Spinal cord (tissue), 10 donors: Measurements from ENCODE around the gene INO80. TPM values are rescaled to one million over a fixed set of nuclear protein-coding genes. Genes with fewer than 3 reads are reported as not detected.

Experiments used
- DNase-seq, 6 donors: peaks; one replicate each; pipeline versions ENCODE4 v3.0.0 to v3.0.0-alpha.2; 2013 to 2015; ENCODE audit warnings: low spot score in 6 of 6, low read depth in 4 of 6
- H3K27ac ChIP-seq: one replicate; pipeline ENCODE4 v1.5.1; 2013; ENCODE audit warnings: low read depth, low read length, control low read depth
- H3K27me3 ChIP-seq: one replicate; pipeline ENCODE4 v1.6.1; 2013; ENCODE audit warnings: low read length; ENCODE audit not compliant: control insufficient read depth, insufficient read depth
- H3K36me3 ChIP-seq: one replicate; pipeline ENCODE4 v1.6.1; 2013; ENCODE audit warnings: low read length; ENCODE audit not compliant: control insufficient read depth, insufficient read depth
- H3K4me1 ChIP-seq: one replicate; pipeline ENCODE4 v1.6.1; 2013; ENCODE audit warnings: low read length; ENCODE audit not compliant: control insufficient read depth, insufficient read depth
- H3K4me3 ChIP-seq: one replicate; pipeline ENCODE4 v1.5.1; 2013; ENCODE audit warnings: low read depth, low read length, control low read depth
- H3K9me3 ChIP-seq: one replicate; pipeline ENCODE4 v1.6.1; 2013; ENCODE audit warnings: low read length; ENCODE audit not compliant: control insufficient read depth, insufficient read depth
- WGBS: methylation state at CpG from one replicate; pipeline ENCODE4 v1.1.5; 2013; ENCODE audit warnings: missing lambda C conversion rate; ENCODE audit not compliant: insufficient coverage; 5-methylcytosine and 5-hydroxymethylcytosine counted together
- polyA plus RNA-seq, 2 donors: library from polyadenylated mRNA; unstranded; fragments of 120-200 nt; gene quantifications; one replicate each; pipeline ENCODE4 v1.2.1, GENCODE V29; 2013; ENCODE audit not compliant: insufficient read length in 2 of 2
- small RNA-seq: library from RNA; depleted of rRNA; stranded (forward); fragments of <200 nt; gene quantifications from one replicate; pipeline ENCODE3, GENCODE V24; 2014; ENCODE audit warnings: low replicate concordance
- total RNA-seq, 2 donors: library from RNA; depleted of rRNA in 1 of 2; stranded (reverse); fragments of 120-200 nt in 1 of 2; fragments of >200 nt in 1 of 2; gene quantifications; one replicate each; pipeline versions ENCODE4 v1.2.3 to v1.2.4, GENCODE V29; 2013 to 2014
- donor health status: healthy.

The INO80 gene
- total and polyA plus RNA-seq, 4 donors, result 15.9 to 27.8 (median 19.3) TPM

DNA sequence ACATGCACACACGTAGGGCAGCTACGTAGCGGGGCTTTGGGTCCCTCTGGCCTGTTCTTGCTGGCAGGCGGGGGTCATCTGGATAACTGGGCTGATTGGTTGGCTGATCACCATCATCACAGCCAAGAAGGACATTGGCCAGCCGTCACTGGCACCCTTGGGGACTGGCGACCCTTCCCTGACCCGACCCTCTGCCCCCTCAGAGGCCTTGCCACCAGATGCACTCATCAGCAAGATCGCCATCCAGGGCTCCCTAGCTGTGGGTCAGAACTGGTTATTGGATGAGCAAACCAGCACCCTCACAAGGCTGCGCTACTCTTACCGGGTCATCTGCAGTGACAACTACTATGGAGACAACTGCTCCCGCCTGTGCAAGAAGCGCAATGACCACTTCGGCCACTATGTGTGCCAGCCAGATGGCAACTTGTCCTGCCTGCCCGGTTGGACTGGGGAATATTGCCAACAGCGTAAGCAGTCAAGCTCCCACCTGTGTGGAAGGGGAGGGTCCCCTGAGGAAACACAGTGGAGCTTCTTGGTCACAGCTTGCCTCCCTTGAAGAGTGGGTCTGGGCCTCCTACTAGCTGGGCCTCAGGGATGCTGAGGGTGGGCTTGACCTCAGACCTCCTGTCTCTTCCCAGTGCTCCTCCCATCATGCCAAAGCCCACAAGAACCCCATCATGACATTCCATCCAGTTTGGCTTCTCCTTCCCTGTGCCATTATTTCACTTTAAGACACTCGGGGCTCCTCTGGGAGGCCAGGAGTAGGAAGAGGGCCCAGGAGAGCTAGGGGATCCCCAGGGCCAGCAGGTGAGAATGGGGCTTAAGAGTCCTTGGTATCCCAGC lies 184.6 kb downstream of the INO80 start:
- peaks cover 65% of the 10 kb centered on the region for H3K27me3 ChIP-seq
- H3K4me3 ChIP-seq, result no peak overlapping the region
- peaks cover 19% of the 10 kb centered on the region for H3K36me3 ChIP-seq
- no peak overlapping the region for H3K27ac ChIP-seq
- WGBS, result 50% methylated on average over 14 of the region's 16 CpGs
- peaks cover 61% of the 10 kb centered on the region for H3K4me1 ChIP-seq
- DNase-seq, result no peak
- H3K9me3 ChIP-seq, result no peaks in the 10 kb centered on the region

DNA sequence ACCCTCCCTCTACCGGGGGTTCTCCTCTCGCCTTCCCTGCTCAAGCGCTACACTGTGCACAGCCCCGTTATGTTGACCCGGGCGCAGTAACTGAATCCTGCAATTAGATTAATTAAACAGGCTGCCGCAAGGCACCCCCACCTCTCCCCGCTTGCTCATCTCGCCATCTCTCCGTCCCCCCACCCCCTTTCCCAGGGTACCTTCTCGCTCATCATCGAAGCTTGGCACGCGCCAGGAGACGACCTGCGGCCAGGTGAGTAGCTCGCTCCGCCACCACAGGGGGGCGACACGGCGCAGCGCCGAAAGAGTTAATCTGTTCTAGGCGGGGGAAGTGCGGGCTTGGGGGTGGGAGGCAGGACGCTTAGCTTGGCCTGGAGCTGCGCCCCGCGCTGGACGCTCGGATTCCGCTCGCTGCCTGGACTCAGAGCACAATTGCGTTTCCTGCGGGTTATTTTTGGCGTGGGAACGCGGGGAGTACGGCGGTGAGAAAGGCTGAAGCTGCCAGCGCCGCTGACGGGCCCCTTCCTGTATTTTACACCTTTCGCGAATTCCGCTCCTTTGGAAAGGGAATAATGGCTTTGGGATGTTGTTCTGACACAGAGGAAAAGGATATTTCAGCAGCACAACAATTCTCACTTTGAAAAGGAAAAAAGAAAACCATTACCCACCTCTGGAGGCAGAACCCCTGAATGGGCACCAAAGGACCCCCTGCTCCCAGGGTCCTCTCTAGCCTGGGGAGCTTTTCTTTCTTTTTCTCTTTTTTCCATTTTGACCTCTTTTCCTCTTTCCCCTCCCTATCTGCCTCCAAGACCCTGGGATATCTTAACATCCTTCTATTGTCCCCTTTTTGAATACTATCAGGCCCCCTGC lies 185.4 kb downstream of the INO80 start:
- Histone ChIP-seq H3K27ac (no peak overlapping the region), H3K27me3 (peaks cover 74% of the 10 kb centered on the region), H3K36me3 (peaks cover 12% of the 10 kb centered on the region), H3K4me3 (peak overlapping the region; percentile 41), H3K9me3 (no peaks in the 10 kb centered on the region), H3K4me1 (peaks cover 69% of the 10 kb centered on the region)
- peak in 2 of 6 donors; percentile 61 to 87 for DNase-seq
- WGBS, result under 1% methylated on average over 34 of the region's 46 CpGs

DNA sequence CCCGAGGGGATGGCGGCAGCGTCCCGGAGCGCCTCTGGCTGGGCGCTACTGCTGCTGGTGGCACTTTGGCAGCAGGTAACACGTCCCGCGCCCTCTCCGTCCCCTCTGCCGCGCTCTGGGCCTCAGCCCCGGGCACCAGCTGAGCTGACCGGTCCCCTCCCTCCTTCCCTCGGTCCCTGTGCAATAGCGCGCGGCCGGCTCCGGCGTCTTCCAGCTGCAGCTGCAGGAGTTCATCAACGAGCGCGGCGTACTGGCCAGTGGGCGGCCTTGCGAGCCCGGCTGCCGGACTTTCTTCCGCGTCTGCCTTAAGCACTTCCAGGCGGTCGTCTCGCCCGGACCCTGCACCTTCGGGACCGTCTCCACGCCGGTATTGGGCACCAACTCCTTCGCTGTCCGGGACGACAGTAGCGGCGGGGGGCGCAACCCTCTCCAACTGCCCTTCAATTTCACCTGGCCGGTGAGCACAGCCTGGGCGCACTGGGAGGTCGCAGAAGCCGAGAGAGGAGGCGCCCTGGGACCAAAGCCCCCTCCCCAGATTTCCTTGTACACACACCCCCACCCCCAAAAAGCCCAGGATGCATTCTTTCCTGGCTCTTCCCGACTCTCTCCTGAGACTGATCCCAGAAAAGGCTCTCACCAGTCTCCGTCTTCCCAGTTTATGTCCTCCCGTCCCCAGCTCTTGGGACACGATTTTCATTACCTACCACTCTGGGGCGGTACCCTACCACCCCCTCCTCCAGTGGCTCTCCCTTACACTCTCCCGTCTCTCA lies 186.2 kb downstream of the INO80 start:
- whole genome bisulfite sequencing, result under 1% methylated on average over 56 of the region's 56 CpGs
- no peak overlapping the region for H3K27ac ChIP-seq
- peak overlapping the region; percentile 41 for H3K4me3 ChIP-seq
- peaks cover 79% of the 10 kb centered on the region for H3K27me3 ChIP-seq
- no peaks in the 10 kb centered on the region for H3K9me3 ChIP-seq
- peaks cover 5% of the 10 kb centered on the region for H3K36me3 ChIP-seq
- DNase-seq, result peak in 2 of 6 donors; percentile 61 to 66
- H3K4me1 ChIP-seq, result peaks cover 75% of the 10 kb centered on the region

Small RNAs within 50 kb of the gene (small RNA-seq; reads per million reads assigned to genes)
- not detected for gene ISCA1P4

Other genes starting within 250 kb of the INO80 start
- gene RHOV, start 242.0 kb downstream of the INO80 start, total RNA-seq, result 1 to 10 TPM; 1.7 to 2.8 TPM
- 10 to 100 TPM in 1 of 2 donors, 1 to 10 TPM in 1; 9.3 to 12.2 TPM for gene RHOV, start 242.0 kb downstream of the INO80 start, polyA plus RNA-seq
- 10 to 100 TPM; 19.9 to 22.9 TPM for gene VPS18, start 221.8 kb downstream of the INO80 start, total RNA-seq
- gene VPS18, start 221.8 kb downstream of the INO80 start, polyA plus RNA-seq, result 10 to 100 TPM; 21.3 to 23.1 TPM
- 1 to 10 TPM; 5.8 to 7.5 TPM for gene DLL4, start 186.9 kb downstream of the INO80 start, total RNA-seq
- 1 to 10 TPM; 5.6 to 8.5 TPM for gene DLL4, start 186.9 kb downstream of the INO80 start, polyA plus RNA-seq
- gene CHAC1, start 162.8 kb downstream of the INO80 start, total RNA-seq, result 1 to 10 TPM; 3.6 to 4.6 TPM
- gene CHAC1, start 162.8 kb downstream of the INO80 start, polyA plus RNA-seq, result 10 to 100 TPM; 17.0 to 17.7 TPM
- gene EXD1, start 114.5 kb upstream of the INO80 start, total RNA-seq, result under 1 TPM in 1 of 2 donors, not detected in 1; 0.40 TPM
- under 1 TPM in 1 of 2 donors, not detected in 1; 0.26 TPM for gene EXD1, start 114.5 kb upstream of the INO80 start, polyA plus RNA-seq
- gene CHP1, start 115.0 kb upstream of the INO80 start, total RNA-seq, result 10 to 100 TPM; 55.2 to 70.7 TPM
- 10 to 100 TPM; 62.4 to 76.4 TPM for gene CHP1, start 115.0 kb upstream of the INO80 start, polyA plus RNA-seq
- 1 to 10 TPM; 4.5 to 5.5 TPM for gene OIP5, start 216.3 kb upstream of the INO80 start, total RNA-seq
- gene OIP5, start 216.3 kb upstream of the INO80 start, polyA plus RNA-seq, result 1 to 10 TPM; 7.3 to 8.1 TPM
- 10 to 100 TPM; 48.2 to 70.1 TPM for gene NUSAP1, start 216.6 kb upstream of the INO80 start, total RNA-seq
- gene NUSAP1, start 216.6 kb upstream of the INO80 start, polyA plus RNA-seq, result 10 to 100 TPM; 56.8 to 57.6 TPM